ENCODE data around the gene ZBTB7B. TPM values are rescaled to one million over a fixed set of nuclear protein-coding genes. Genes with fewer than 3 reads are reported as not detected.

Gene ZBTB7B
- total RNA-seq, 4 donors from 2014 or later, result 3.8 to 53.4 (median 11.9) TPM

DNA sequence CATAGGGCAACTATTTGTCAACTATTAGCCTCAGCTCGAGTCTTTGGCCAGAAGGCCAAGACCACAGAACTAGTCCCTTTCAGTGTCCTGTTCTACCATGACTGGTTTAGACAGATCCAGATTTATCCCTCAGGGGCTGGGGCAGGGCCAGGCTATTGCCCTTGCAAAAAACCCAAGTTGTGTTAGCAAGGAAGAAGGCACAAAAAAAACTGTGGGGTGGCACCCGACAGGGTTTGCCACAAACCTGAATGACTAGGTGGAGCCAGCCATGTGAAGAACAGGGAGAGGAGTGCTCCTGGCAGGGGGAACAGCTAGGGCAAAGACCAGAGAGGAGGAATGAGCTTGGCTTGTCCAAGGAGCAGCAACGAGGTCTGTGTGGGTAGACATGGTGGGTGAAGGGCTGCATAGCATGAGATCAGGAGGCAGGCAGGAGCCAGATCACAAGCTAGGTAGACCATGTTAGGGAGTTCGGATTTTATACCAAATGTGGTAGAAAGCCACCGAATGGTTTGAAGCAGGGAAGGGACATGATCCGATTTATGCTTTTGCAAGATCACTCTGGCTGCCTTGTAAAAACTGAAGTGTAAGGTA lies 35.3 kb downstream of the ZBTB7B start:
- Histone ChIP-seq H3K36me3 (no peaks in the 10 kb centered on the region), H3K4me1 (no peaks in the 10 kb centered on the region), H3K4me3 (no peak overlapping the region), H3K27ac (no peak overlapping the region), H3K9me3 (no peaks in the 10 kb centered on the region), H3K27me3 (no peaks in the 10 kb centered on the region)
- TF ChIP-seq POLR2A (IDR thresholded peaks at IDR 0.05), result no peak
- TF ChIP-seq, protein P1, sequence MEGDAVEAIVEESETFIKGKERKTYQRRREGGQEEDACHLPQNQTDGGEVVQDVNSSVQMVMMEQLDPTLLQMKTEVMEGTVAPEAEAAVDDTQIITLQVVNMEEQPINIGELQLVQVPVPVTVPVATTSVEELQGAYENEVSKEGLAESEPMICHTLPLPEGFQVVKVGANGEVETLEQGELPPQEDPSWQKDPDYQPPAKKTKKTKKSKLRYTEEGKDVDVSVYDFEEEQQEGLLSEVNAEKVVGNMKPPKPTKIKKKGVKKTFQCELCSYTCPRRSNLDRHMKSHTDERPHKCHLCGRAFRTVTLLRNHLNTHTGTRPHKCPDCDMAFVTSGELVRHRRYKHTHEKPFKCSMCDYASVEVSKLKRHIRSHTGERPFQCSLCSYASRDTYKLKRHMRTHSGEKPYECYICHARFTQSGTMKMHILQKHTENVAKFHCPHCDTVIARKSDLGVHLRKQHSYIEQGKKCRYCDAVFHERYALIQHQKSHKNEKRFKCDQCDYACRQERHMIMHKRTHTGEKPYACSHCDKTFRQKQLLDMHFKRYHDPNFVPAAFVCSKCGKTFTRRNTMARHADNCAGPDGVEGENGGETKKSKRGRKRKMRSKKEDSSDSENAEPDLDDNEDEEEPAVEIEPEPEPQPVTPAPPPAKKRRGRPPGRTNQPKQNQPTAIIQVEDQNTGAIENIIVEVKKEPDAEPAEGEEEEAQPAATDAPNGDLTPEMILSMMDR (IDR thresholded peaks at IDR 0.05), result no peak
- no peak for DNase-seq
- intact Hi-C loops (cut with DNase I; ENCODE audit: low total_unique reads), result no loop called here

DNA sequence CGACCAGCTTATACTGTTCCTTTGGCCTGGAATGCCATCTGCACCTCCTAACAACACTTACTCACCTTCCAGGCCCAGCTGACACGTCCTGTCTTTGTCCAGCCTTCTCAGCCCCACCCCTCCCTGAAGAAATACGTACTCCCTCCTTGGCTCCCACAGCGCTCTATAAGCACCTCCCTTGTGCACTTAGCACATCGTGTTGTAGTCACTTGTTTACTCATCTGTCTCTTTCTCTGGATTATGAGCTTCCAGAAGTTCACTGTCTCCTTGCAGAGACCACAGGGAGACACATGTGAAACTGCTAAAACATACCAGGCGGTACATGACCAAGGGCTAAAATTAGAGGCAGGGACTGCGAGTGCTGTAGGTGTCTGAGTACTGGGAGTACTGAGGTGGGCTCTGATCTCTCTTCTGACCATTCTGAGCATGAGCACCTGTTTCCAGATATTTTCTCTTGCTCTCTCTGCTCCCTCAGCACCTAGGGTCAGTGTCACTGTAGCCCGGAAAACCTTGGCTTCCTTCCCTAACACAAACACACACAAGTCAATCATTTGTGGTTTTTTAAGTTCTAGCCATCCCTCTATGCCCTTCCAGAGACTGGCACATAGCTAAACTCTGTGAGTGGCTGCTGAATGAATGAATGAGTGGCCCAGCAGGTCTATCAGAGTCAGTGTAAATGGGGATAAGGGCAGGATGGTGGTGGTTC lies 36.2 kb downstream of the ZBTB7B start:
- Histone ChIP-seq H3K36me3 (no peaks in the 10 kb centered on the region), H3K4me1 (no peaks in the 10 kb centered on the region), H3K4me3 (no peak overlapping the region), H3K27me3 (no peaks in the 10 kb centered on the region), H3K27ac (no peak overlapping the region), H3K9me3 (no peaks in the 10 kb centered on the region)
- DNase-seq, result no peak
- intact Hi-C loops (cut with DNase I; ENCODE audit: low total_unique reads), result no loop called here
- TF ChIP-seq, protein P1 (IDR thresholded peaks at IDR 0.05), result no peak
- TF ChIP-seq POLR2A (IDR thresholded peaks at IDR 0.05), result no peak

DNA sequence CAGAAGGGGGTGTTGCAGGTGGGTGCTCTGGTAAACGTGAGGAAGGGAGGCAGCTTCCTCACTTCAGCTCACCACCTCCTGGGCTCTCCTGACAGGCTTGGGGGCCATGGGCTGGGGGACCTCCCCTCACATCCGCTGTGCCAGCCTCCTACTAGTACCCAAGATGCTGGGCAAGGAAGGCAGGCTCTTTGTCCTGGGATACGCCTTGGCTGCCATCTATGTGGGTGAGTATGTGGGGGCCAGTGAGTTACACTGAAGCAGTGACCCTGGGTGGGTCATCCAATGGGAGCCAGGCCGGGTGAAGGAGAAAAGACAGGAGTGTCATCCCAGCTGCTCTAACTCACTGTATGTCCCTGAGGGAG lies 36.7 kb downstream of the ZBTB7B start:
- H3K9me3 ChIP-seq, result no peaks in the 10 kb centered on the region
- H3K4me3 ChIP-seq, result no peak overlapping the region
- no peak overlapping the region for H3K27ac ChIP-seq
- H3K36me3 ChIP-seq, result no peaks in the 10 kb centered on the region
- H3K4me1 ChIP-seq, result no peaks in the 10 kb centered on the region
- TF ChIP-seq, protein P1 (IDR thresholded peaks at IDR 0.05), result no peak
- no peak for TF ChIP-seq POLR2A (IDR thresholded peaks at IDR 0.05)
- H3K27me3 ChIP-seq, result no peaks in the 10 kb centered on the region
- DNase-seq, result no peak
- intact Hi-C loops (cut with DNase I; ENCODE audit: low total_unique reads), result no loop called here

DNA sequence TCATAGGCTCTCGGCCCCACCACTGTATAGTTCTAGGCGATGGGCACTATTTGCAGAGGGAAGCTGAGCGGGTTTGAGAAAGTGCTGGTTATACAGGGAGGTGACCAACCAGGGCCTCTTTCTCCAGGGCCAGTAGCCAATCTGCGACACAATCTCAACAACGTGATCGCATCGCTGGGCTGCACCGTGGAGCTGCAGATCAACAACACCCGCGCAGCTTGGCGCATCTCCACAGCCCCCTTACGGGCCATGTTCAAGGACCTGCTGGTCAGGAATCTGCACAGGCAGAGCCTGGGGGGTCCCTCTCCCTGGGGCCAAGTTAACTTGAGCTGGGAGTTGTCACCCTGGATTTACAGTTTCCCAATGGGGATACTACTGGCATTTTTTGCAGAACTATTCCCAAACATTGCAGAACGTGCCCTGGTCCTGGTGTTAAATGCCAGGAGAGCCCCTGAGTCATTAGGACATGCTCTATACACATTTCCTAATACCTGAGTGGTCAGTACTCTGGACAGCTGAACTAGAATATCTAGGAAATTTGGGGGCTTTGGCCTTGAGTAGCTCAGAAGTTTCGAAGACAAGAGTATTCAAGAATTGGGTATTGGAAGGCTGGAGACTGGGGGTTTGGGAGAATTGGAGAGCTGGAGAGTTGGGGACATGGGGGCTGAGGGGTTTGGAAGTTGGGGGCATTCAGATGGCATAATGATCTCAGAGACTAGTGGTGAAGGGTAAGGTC lies 37.9 kb downstream of the ZBTB7B start:
- Histone ChIP-seq H3K27me3 (no peaks in the 10 kb centered on the region), H3K4me1 (no peaks in the 10 kb centered on the region), H3K4me3 (no peak overlapping the region), H3K36me3 (no peaks in the 10 kb centered on the region), H3K9me3 (no peaks in the 10 kb centered on the region), H3K27ac (no peak overlapping the region)
- DNase-seq, result no peak
- TF ChIP-seq POLR2A (IDR thresholded peaks at IDR 0.05), result no peak
- TF ChIP-seq, protein P1 (IDR thresholded peaks at IDR 0.05), result no peak
- intact Hi-C loops (cut with DNase I; ENCODE audit: low total_unique reads), result no loop called here

DNA sequence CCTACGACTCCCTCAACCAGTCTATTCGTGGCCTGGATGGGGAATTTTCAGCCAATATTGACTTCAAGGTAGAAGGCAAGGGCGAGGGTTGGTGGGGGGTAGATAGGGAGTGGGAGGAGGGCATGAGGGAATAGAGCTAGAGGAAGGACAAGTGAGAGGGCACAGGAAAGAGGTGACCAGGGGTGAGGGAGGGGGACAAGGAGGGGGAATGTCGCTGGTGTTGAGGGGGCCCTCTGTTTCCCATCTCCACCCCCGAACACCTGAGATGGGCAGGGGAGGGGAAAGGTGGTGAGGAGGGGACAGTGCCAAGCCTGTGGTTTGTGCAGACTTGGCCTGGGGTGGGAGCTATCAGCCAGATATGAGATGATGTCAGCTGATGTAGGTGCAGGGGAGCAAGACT lies 40.2 kb downstream of the ZBTB7B start:
- no peak overlapping the region for H3K4me3 ChIP-seq
- DNase-seq, result no peak
- TF ChIP-seq, protein P1 (IDR thresholded peaks at IDR 0.05), result no peak
- TF ChIP-seq POLR2A (IDR thresholded peaks at IDR 0.05), result no peak
- no peaks in the 10 kb centered on the region for H3K4me1 ChIP-seq
- no peak overlapping the region for H3K27ac ChIP-seq
- no peaks in the 10 kb centered on the region for H3K27me3 ChIP-seq
- no peaks in the 10 kb centered on the region for H3K9me3 ChIP-seq
- H3K36me3 ChIP-seq, result no peaks in the 10 kb centered on the region
- intact Hi-C loops (cut with DNase I; ENCODE audit: low total_unique reads), result no loop called here
